Measurements from ENCODE around the gene LSS.

DNA sequence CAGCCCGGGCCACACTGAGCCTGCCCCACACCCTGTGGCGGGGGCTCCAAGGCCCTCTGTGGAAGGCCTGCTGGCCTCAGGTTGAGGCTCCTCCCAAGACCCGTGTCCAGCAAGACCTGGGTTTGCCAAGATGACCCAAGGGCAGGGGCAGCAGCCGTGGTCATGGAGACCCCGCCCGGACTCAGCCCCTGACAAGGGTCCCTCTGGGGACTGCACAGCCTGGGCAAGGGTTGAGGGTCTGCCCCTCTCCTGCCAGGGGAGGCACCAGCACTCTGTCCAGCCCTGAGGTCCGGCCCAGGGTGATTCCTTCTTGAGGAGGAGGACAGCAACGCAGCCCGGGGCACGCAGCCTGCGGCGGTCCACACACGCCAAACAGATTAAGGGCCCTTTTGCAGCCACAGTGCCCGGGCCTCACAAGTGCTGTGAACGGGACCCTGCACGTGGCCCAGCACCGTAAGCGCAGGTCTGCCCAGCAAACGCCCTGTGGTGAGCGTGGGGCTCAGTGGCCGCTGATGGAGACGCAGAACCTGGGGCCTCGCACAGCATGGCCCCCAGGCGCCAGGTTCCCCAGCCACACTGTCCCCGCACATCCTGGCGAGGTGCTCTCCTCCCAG, 47.7 kb downstream of the LSS start:
- TF ChIP-seq, protein P1, sequence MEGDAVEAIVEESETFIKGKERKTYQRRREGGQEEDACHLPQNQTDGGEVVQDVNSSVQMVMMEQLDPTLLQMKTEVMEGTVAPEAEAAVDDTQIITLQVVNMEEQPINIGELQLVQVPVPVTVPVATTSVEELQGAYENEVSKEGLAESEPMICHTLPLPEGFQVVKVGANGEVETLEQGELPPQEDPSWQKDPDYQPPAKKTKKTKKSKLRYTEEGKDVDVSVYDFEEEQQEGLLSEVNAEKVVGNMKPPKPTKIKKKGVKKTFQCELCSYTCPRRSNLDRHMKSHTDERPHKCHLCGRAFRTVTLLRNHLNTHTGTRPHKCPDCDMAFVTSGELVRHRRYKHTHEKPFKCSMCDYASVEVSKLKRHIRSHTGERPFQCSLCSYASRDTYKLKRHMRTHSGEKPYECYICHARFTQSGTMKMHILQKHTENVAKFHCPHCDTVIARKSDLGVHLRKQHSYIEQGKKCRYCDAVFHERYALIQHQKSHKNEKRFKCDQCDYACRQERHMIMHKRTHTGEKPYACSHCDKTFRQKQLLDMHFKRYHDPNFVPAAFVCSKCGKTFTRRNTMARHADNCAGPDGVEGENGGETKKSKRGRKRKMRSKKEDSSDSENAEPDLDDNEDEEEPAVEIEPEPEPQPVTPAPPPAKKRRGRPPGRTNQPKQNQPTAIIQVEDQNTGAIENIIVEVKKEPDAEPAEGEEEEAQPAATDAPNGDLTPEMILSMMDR (IDR thresholded peaks at IDR 0.05): no peak
- no peak for TF ChIP-seq EP300 (IDR thresholded peaks at IDR 0.05)
